NCI-H146 (cell line): ENCODE measurements around the gene DSCAM.
"Not testable (repeated sequence)": the region's sequence is repeated elsewhere in the genome, so short reads cannot be mapped to it uniquely, and the experiment has no call there.

Experiments
- DNase-seq: peaks from one replicate; lab custom pipeline; 2025; lab: John Stamatoyannopoulos, UW

DSCAM gene

DNA sequence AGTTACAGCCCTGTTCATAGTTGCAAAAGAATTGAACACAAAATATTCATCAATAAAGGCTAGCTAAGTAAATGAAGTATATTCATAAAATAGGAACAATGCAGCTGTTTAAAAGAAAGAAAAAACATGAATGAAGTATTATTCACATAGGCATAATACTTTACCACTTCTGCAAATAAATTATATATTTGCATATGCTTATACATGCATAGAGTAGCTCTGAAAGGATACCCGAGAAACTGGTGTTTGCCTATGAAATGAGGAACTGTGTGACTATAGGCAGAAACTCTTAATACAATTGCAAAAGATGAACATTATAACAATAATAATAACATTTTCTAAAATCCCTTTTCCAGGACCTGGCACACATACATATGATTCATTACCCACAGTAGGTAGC lies 385.9 kb downstream of the DSCAM start:
- DNase-seq: no peak

DNA sequence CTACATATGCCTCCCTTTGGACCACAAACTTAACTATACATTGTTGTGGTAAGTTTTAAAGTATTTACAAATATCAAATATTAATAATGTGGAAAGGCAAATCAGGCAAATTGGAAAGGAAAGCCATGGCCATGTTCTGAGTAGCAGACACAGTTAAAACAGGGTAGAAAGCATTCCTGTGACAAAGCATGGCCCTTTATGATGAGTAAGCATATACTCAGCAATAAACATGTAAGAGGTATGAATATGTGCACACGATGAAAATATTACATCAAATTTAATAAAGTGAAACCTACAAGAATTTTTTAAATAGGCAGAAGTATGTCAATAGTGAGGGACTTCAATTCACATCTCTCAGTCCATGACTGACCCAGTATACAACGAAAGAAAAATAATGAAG lies 389.2 kb downstream of the DSCAM start:
- DNase-seq: no peak

DNA sequence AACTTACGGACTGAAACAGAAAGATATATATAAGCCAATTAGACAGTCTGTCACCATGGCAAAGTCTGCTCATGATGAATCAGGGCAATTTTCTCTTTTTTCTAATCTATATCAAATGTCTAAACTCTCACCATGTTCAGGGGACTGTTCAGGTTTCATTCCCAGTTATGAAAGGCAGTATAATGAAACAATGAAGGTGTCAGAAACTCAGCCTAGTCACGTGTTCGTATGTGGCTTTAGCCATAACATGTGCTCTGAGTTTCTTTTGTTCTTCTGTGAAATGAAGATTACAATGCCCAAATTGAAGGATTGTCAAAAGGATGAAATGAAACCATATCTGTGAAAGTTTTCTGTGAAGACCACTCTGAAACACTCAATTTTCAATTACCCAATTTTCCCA lies 392.9 kb downstream of the DSCAM start:
- no peak for DNase-seq

DNA sequence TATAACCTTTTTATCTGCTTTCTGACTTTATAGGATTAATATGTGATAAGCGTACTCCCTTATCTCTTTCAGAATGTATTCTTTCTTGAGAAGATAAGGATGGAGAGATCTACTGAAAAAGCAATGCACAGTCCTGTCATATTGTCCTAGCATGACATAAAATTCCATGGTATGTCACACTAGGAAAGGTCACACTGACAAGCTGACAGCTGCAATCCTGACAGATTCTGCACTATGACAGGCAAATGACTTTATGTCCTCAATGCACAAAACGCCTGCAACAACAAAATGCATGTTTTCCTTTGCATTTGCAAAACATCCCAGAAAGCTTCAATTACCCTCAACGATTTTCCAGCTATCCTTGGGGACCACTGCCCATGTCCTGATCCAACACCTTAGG lies 393.8 kb downstream of the DSCAM start:
- no peak for DNase-seq

DNA sequence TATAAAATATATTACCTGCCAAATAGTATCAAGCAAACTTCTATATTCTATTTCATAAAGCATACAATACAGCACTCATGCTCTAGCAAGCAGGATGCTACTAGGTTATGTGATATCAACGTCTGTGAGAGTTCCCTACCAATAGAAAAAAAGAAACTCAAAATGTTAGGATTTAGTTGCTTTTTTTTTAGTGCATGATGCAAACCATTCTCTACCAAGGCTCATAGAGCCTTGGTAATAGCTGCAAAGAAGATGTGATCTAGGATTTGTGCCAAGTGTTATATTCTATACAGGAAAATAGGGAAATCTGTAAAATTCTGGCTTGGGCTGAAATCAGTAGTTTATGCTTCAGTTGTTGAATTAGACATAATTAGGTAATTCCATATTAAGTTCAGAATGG lies 394.4 kb downstream of the DSCAM start:
- DNase-seq: no peak

DNA sequence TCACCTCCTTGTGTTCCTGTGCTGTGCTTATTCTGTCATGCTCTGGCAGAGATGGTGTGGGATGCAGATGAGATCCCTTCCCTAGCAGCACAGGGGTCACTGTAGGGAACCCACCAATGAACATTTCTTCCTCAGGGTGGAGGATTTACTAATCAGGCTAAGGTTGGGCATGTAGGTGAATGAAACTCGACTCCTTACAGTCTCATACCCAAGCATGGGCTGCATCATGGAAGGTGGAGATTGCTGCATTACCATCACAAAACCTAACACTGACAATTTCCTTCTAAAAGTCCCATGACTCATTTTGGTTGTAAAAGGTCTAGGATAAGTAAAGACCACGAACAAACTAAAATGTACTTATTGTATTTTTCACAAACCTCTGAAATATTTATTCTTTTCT lies 399.9 kb downstream of the DSCAM start:
- no peak for DNase-seq

DNA sequence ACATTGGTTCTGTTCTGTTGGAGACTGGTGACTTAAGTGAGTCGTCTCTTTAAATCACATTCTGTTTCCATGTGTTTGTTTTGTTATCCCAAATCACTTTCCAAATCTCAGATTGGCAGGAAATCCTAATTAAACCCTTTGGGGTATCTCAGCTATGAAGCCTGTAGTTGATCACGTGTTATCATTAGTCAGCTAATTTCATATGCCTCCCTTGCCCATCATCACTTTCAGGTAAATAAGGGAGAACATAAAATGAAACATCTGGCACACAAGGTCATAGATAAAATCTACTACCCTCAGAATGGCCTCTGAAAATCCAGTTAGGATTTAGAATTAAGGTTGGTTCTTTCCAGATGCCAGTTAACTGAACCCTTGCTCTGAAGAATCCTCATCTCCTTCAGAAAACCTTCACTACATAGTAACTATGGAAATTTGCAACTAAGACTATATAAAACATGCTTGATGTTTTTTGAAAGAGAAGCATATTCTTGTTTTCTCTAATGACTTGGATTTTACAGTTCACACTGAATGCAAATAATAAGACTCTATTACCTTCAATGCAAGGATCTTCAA lies 401.5 kb downstream of the DSCAM start:
- DNase-seq: no peak

DNA sequence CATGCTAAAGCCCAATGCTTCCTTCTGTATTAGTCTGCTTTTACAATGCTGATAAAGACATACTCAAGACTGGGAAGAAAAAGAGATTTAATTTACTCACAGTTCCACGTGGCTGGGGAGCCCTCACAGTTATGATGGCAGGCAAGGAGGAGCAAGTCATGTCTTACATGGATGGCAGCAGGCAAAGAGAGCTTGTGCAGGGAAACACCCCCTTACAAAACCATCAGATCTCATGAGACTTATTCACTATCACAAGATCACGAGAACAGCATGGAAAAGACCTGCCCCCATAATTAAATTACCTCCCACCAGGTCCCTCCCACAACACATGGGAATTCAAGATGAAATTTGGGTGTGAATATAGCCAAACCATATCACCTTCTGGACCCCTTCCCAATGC lies 407.4 kb downstream of the DSCAM start:
- not testable (repeated sequence) for DNase-seq

DNA sequence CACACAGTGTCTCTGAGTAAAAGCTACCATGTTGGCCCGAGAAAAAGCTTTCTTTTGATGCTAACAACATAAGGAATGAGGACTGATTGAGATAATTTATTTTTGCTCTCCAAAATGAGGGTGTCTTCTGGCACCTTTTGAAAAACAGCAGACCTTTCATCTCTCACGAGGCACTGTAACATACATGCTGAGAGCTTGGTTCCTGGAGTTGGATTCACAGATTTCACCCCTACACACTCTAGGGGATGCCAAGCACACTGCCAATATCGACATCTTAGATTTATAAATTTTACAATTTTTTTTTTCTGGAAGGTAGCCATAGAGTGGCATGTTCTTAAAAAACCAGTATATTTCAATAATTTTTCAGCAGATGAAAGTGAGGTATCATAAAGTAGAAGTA lies 408.3 kb downstream of the DSCAM start:
- DNase-seq: no peak

DNA sequence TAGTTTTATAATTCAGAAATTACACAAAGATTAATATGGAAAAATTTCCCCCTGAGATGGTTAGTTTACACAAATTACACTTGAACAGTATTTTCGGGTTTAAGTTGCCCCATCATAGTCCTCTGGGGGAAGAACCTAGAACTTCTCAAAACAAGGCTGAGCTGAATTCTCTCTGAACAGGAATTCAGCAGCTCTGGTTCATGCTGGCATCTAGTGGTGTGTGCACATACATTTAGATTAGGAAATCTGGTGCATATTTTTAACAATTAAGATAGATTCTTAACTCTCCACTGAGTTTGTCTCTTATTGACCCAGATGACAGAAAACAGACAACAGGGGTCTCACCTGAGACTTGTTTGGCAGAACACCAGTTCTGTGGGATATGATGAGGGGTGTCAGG lies 410.7 kb downstream of the DSCAM start:
- DNase-seq: no peak

DNA sequence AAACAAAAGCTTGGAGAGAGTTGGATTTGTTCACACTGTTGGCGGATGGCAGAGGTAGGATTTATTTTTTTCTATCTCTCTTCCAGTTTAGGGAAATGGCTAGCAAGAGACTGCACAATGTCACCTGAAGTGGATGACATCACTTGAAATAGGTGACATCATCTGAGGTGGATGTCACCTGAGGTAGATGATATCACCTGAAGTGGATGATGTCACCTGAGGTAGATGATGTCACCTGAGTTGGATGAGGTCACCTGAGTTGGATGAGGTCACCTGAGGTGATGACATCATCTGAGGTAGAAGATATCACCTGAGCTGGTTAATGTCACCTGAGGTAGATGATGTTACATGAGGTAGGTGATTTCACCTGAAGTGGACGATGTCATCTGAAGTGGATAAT lies 413.4 kb downstream of the DSCAM start:
- peak; percentile 50 for DNase-seq

DNA sequence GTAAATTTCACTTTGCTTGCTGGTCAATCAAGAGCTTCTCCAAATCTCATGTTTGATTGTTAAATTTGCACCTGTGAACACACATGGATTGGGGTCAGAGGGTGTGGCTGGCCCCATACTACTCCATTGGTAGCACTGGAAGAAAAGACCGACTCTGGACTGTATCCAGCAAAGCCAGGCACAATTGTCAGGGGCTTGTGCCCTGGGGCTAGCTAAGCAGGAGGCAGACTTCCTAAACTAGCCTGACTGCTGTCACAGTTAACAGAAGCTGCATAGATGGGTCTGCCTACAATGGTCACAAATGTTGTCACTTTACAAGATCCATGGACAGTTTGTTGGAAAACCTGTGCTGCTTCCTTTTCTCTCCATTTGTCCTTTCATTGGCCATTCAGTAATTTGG lies 421.0 kb downstream of the DSCAM start:
- peak; percentile 72 for DNase-seq

DNA sequence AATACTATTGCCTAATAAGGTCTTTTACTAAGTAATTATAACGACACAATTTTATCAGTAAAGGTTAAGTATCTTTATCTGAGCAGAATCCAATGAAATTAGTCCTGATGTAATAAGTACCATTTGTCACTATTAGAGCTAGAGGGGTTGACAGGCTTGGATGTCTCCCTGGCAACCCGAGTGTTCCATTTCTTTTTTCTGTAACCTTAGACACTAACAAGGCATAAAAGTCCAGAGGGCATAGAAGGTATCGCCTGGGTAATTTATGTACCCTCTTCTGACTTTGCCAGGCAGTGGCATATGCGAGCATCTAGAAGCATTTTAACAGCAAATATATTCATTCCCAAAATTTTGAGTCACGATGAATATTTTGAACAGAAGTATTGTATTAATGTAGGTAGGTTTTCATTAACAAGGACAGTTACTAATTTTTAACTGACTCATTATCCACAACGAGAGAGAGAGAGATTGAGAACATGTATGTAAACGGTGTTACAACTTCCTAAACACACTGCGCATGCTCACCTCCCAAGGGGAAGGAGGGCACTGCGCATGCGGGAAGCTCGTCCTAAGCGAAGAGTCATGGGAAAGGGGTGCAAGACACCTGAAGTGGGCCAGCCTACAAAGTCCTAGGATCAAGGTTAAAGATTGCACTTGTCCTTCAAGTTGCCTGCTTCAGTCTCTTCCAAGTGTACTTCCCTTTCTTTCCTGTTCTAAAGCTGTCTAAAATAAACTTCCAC lies 423.9 kb downstream of the DSCAM start:
- DNase-seq: no peak

DNA sequence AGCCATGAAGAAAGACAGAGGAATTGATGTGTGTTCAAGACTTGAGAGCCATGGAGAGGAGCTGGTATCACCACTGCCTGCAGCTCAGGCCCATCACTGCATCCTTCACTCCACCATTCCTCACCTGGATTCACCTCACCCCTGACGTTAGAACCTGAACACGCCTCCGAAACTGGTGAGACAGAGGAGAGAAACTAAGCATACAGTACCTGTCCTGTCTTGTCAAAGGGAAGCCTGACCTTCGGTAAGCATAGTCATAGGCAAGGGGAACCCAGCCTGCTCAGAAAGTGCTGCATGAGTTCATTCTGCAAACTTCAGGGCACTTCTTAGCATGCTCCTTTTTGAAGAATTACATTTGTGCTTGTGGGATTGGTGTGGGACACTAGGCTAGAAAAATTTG lies 425.8 kb downstream of the DSCAM start:
- DNase-seq: no peak

DNA sequence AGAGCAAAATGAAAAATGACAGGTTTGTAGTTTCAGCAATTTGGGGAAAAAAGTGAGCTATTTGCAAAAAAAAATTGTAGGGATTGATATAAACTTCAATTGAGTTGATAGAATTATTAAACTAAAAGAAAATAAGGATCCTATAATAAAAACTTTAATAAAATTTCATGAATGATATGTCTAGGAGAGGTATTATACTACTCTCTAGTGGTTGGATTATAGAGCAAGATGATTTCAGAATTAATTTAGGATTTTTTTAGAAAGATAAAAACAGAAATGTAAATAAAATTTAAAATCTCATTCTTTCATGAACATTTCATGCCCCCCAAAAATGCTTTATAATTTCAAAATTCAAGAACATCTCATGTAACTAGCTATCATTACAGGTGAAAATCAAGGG lies 430.4 kb downstream of the DSCAM start:
- no peak for DNase-seq

DNA sequence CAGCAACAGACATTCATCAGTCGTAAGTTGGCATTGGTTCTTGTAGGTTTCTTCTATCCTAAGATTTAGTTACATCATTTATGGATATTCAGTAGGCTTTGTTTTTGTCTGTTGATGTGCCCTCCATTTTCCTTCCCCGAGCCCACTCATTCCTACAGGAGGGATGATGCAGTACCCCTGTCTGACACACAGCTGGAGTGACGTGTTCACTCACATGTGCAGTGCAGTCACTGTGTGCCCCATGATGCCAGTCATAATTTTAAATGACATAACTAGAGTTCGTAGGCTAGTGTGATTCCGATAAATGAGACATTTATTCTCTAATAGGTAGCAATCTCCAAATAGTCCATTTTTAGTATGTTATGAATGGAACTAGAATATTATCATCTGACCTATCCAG lies 438.4 kb downstream of the DSCAM start:
- DNase-seq: no peak

DNA sequence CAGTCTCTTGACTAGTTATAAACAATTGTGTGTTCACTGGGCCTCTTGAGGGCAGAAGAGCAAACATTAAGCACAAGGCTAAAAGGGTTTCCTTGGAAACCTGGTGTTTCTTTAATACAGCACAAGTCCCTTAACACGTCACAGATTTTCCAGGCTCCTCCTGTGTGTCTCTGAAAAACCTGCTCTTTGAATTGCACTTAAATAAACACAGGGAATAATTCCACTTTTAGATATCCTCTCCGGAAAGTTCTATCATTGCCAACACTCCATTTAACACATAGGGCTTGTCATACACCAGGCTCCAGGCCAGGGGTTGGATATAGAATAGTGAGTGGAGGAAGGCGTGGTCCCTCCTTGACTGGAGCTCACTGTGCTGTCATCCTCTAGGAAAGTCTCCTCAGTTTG lies 442.6 kb downstream of the DSCAM start:
- DNase-seq: peak; percentile 75

DNA sequence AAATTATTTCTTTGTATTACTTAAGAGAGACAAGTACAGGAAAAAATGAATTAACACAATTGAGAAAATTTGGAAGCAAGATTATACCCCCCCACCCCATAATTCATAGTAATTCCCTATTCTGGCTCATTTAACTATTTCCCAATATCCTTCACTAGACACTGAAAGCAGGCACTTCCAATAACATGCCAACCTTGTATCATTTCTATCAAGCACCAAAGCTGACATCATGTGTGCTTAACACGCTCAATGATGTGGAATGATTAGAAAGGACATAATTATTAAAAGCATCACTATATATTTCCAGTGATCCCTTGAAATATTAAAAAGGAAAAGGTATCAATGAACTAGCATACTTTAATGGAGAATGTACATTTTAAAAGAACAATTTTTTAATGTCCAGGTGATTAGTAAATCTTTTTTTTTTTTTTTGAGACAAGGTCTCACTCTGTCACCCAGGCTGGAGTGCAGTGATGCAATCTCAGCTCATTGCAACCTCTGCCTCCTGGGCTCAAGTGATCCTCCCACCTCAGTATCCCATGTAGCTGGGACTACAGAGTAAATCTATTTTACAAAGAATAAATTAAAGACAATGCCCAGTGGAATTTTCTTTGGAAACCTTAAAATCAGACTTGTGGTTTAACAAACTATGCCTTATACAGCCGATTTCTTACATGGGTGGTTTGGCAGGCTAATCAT lies 443.9 kb downstream of the DSCAM start:
- DNase-seq: no peak

DNA sequence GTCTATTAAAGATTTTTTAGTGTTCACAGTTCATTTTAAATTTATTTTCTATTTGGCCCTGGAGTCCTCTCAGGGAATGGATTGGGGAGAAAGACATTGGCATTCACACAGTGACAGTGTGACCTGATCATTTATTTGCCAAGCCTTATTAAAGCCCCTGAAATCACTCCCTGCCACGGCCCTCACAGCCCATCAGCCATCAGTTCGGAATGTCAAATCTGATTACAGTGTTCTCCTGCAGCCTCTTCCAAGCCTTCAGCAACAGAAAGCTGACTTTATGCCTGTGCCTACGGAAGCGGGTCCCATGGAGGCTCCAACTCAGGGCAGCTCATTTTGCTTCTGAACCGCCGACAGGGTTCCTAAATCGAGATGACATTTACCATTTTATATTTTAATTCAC lies 451.2 kb downstream of the DSCAM start:
- no peak for DNase-seq

DNA sequence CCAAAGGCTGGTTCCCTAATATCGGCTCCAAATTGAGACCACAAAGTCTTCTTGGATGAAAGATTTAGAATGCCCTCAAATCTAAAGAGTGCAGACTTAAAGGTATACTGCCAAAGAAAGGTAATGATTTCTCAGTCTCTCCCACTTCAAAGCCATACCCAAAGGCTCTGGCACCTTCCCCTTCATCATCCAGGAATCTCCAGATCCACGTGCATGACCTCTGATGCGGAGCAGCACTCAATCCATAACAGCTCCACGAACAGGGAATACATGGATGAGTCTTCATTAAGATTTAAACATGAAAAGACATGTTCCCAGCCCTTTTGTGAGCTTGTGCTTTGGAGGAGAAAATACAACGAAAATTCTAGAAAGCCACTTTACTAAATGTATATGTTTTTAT lies 453.9 kb downstream of the DSCAM start:
- DNase-seq: no peak

DNA sequence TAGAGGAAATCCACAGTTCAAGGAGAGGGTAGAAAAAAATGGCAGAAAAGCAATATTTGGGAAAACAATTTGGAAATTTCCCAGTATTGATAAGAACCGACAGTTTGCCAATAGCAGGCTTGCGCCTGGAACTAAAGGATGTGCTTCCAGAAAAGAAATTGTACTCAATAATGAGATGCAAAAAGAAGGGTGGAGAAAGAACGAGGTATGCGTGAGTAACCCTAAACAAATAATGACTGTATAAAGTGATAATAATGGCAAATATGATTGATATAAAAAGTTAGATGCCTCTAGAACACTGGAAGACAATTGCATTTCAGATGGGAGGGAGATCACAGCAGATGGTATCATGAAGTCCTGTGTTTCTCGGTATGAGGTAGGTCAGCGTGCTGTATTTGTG lies 458.9 kb downstream of the DSCAM start:
- no peak for DNase-seq

DNA sequence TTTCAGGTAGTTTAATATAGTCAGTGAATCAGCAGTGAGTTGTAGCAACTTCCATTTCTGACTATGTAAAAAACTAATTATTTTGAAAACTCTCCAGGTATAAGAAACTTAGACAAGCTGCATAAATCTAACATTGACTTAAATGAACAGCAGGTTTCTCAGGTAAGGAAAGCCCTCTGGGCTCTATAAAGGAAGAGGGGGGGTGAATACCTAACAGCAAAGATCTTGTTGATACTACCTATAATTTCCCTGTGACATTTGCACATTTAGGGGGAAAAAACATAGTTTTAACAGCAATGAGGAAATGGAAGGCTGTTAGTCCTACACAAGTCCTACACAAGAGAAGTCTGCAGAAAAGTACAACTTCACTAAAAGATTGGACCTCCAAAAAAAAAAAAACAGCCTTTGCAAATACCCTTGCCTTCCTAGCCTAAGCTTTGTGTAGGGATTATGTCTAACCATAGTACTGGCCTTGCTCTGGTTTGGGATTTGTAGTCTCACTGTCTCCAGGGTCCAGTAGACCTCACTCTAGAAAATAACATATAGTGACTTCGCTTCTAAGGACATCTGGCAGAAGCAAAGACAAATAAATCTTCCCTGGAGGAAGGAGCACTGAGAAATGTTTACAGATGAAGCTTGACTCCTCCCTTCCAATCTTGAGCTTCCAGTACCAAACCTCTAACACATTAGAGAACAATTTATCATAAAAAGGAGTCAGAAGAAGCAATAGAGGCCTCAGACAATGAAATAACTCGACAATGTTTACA lies 459.8 kb downstream of the DSCAM start:
- DNase-seq: no peak
